Epithelial cell of proximal tubule (primary cell): ENCODE results near the gene CDKL5. TPM values are rescaled to one million over a fixed set of nuclear protein-coding genes. Genes with fewer than 3 reads are reported as not detected.

Experiments
- DNase-seq: peaks from one replicate; pipeline ENCODE4 v3.0.0-alpha.2; 2011; ENCODE audit warnings: low read depth
- H3K4me3 ChIP-seq: 2 replicates; pipeline ENCODE4 v1.5.1; 2011; ENCODE audit warnings: low read depth, mild to moderate bottlenecking, low read length
- CTCF ChIP-seq: conservative IDR thresholded peaks from 2 replicates; pipeline ENCODE4 v1.5.1; 2012; ENCODE audit warnings: low read depth, mild to moderate bottlenecking, low read length
- total RNA-seq: library from RNA; depleted of rRNA; stranded (reverse); fragments of >200 nt; gene quantifications from 2 replicates; pipeline ENCODE4 v1.2.3, GENCODE V29; 2015

CDKL5 gene
- total RNA-seq, 1 donor from 2014 or later, result 5.0 TPM

DNA sequence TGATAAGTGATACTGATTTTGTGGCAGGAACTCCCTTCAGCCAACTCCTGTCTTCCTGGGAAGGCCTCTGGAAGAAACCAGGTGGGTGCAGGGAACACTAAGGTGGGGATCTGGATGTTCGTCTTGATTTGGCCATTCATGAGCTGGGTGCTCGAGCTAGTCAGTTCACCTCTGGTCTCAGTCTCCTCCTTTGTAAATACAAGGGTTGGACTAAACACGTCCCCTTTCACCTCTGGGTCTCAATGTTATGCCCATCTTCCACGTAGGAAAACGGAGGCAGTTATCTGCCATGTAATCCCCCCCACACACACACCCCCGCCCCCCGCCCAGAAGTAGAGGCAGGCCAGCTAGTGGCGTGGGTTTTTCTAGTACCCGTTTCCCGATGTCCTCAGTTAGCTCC, 250.6 kb downstream of the CDKL5 start:
- H3K4me3 ChIP-seq, result no peak overlapping the region
- TF ChIP-seq CTCF, result no peak
- DNase-seq, result no peak

DNA sequence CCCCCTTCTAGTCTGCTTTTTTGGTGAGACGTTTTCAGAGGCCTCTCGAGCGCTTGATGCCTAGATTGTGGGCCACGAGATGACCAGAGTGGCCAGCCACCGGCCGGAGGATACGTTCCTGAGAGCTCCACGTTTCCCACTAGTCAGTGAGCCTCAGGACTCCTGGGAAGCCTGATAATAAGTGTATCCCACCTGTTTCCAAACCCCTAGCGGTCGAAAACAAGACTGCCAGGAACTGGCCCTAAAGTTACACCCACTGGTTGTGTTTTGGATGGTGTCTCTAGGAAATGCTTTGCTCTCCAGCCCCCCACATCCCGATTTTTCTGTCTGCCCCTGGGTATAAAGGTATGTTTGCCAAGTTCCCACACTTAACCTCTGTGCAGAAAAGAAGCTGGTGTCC, 251.1 kb downstream of the CDKL5 start:
- no peak overlapping the region for H3K4me3 ChIP-seq
- peak; percentile 33 for TF ChIP-seq CTCF
- DNase-seq, result no peak

- no peak overlapping the region for H3K4me3 ChIP-seq
- DNase-seq, result no peak
- no peak for TF ChIP-seq CTCF
These were observed 251.9 kb downstream of the CDKL5 start for GRCh38 chrX:18677161-18677869.

GRCh38 chrX:18681996-18682395, 256.6 kb downstream of the CDKL5 start:
- H3K4me3 ChIP-seq, result no peak overlapping the region
- DNase-seq, result no peak
- TF ChIP-seq CTCF, result no peak

DNA sequence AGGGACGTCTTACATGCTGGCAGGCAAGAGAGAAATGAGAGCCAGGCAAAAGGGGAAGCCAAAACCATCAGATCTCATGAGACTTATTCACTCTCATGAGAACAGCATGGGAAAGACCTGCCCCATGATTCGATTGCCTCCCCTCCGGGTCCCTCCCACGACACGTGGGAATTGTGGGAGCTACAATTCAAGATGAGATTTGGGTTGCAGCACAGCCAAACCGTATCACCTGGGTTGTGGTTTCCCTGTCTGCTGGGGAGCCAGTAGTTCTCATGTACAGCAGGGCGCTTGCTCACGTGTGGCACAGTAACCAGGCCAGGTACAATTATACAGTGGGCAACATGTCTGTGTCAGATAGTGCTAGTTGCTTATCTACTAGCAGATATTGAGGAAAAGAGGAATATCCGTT, 257.6 kb downstream of the CDKL5 start:
- no peak for TF ChIP-seq CTCF
- no peak for DNase-seq
- no peak overlapping the region for H3K4me3 ChIP-seq

DNA sequence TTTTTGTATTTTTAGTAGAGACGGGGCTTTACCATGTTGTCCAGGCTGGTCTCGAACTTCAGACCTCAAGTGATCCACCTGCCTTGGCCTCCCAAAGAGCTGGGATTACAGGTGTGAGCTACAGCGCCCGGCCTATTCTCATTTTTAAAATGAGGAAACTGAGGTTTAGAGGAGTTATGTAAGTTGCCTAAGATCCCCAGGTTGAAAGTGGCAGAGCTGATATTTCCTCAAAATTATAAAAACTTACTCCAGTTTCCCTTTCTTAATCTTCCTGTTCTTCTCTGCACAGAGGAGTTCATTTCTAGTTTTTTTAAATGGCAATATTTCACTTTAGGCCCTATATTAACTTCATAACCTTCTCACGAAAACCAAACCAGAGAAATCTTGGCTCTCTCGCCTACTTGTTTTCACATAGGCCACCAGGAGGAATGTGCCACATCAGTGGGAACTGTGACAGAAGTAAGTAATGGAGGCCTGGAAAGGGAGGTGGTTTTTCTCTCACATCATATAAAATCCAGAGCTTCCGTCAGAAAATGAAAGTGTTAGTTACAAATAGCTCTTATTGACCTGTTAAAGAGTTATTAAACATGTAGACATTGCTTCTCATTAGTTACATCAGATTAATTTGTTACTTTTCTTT, 262.6 kb downstream of the CDKL5 start:
- DNase-seq, result no peak
- H3K4me3 ChIP-seq, result no peak overlapping the region
- no peak for TF ChIP-seq CTCF

GRCh38 chrX:18691431-18691830, 266.0 kb downstream of the CDKL5 start:
- no peak for TF ChIP-seq CTCF
- DNase-seq, result no peak
- no peak overlapping the region for H3K4me3 ChIP-seq
